ENCODE results near the gene LRRC74B. TPM values are rescaled to one million over a fixed set of nuclear protein-coding genes. Genes with fewer than 3 reads are reported as not detected.

Gene LRRC74B
- total RNA-seq, 4 donors from 2014 or later, result not detected

DNA sequence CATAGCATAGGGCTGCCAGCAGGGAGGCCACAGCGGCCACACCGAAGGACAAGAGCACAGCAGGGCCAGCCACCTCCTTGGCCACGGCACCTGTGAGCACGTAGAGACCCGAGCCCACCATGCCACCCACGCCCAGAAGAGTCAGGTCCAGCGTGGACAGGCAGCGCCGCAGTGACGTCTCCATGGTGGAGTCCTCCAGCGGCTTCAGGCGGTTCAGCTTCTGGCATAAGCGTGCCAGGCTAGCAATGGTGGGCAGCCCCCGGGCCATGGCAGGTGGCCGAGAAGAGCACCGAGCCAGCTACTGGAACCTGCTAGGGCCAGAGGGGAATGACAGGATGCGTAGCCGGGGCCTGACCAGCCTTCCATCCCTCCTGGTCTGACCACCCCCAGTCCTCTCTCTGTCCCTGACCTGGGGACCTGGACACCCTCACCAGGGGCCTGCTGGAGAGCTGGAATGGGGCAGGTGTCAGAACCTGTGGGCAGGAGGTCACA, 14.2 kb upstream of the LRRC74B start:
- Histone ChIP-seq H3K4me3 (peak overlapping the region; percentile 42), H3K9me3 (no peaks in the 10 kb centered on the region), H3K4me1 (peaks cover 13% of the 10 kb centered on the region), H3K27me3 (peaks cover 33% of the 10 kb centered on the region), H3K27ac (no peak overlapping the region), H3K36me3 (no peaks in the 10 kb centered on the region)
- TF ChIP-seq, protein P1, sequence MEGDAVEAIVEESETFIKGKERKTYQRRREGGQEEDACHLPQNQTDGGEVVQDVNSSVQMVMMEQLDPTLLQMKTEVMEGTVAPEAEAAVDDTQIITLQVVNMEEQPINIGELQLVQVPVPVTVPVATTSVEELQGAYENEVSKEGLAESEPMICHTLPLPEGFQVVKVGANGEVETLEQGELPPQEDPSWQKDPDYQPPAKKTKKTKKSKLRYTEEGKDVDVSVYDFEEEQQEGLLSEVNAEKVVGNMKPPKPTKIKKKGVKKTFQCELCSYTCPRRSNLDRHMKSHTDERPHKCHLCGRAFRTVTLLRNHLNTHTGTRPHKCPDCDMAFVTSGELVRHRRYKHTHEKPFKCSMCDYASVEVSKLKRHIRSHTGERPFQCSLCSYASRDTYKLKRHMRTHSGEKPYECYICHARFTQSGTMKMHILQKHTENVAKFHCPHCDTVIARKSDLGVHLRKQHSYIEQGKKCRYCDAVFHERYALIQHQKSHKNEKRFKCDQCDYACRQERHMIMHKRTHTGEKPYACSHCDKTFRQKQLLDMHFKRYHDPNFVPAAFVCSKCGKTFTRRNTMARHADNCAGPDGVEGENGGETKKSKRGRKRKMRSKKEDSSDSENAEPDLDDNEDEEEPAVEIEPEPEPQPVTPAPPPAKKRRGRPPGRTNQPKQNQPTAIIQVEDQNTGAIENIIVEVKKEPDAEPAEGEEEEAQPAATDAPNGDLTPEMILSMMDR (IDR thresholded peaks at IDR 0.05), result no peak
- no peak for TF ChIP-seq POLR2A (IDR thresholded peaks at IDR 0.05)
- no peak for TF ChIP-seq EP300 (IDR thresholded peaks at IDR 0.05)
- TF ChIP-seq POLR2AphosphoS5 (IDR thresholded peaks at IDR 0.05), result no peak
- WGBS, result 84% methylated on average over 12 of the region's 18 CpGs
- DNase-seq (ENCODE audit: low spot score in 2 of 2), result no peak

DNA sequence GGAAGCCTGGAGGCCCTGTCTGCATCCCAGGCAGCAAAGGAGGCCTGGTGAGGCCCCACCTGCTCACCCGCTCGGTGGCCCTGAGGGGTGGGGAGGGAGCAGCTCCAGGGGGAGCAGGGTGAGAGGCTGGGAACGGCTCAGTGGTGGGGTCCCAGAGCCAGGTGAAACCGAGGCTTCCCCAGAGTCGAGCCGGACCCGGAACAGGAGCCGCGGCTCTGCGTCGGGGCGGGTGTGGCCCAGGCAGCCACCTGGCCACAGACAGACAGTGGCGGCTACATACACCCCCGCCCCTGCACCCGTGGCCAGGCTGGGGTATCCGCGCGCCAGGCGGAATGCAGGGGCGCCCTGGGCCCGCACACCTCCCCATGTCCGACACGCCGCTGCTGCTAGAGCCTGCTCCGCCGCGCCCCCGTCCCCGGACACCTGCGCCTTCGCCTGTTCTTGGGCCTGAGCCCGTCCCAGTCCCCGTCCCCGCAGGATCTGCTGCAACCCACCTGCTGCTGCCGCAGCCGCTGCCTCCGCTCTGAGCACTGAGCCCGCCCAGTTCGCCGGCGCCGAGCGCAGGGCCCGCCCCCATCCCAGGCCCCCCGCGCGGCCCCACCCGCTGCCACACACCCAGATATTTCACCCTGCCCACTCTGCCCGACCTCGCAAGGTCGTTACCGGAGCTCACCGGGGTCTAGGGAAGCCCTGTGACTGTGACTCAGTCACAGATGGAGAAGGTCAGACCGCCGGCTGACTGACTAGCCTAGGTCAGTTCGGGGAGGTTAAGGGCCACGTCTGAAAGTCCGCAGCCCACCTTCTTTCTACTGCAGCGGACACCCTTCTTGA, 13.5 kb upstream of the LRRC74B start, which contains the start of gene SLC7A4:
SLC7A4 (minus strand) TSS at position 525 of the 831 bp plus-strand sequence. CDS start 749 bp downstream, outside the sequence.
- Histone ChIP-seq H3K27ac (no peak within 1 kb of the TSS), H3K4me1 (peaks cover 13% of the 10 kb centered on the region), H3K36me3 (no peaks in the 10 kb centered on the region), H3K27me3 (peaks cover 29% of the 10 kb centered on the region), H3K9me3 (no peaks in the 10 kb centered on the region), H3K4me3 (peak within 1 kb of the TSS; percentile 42)
- DNase-seq (ENCODE audit: low spot score in 2 of 2), result no peak
- no peak for TF ChIP-seq POLR2A (IDR thresholded peaks at IDR 0.05)
- WGBS, result 5% methylated on average over 13 of the region's 59 CpGs

DNA sequence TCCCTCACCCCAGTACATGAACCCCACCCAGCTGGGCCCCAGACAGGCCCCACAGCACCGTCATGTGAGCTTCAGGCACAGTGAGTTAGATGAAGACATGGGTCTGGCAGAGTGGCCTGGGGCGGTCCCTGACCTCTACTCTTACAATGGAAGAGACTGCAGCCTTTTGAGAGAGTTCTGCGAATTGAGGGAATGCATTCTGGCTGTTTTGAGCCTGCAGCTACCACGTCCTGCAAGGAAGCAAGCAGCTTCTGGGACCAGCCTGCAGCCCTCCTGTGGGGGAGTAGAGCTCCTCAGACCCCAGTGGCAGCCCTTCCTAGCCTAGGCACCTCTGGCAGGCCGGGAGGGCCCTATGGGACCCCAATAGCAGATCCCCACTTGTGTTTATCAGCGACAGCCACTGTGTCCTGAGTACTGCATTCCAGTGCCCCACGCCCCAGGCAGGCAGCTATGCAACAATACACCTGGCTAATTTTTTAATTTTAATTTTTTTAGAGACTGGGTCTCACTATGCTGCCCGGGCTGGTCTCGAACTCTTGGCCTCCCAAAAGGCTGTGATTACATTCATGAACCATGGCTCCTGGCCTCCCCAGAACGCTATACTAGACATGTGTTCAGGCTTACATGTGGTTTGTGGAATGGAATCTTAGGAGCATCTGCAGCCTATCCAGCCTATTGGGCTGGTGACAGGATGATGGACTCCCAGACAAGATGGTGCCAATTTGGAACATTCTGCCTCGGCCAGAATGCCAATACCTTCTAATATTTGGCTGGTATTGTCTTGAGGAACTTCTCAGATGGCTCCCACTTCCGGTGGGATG, 12.7 kb upstream of the LRRC74B start:
- 84% methylated on average over 7 of the region's 12 CpGs for WGBS
- H3K4me3 ChIP-seq, result peak overlapping the region; percentile 42
- no peak for DNase-seq (ENCODE audit: low spot score in 2 of 2)
- H3K27ac ChIP-seq, result no peak overlapping the region
- H3K9me3 ChIP-seq, result no peaks in the 10 kb centered on the region
- TF ChIP-seq, protein P1 (IDR thresholded peaks at IDR 0.05), result no peak
- TF ChIP-seq POLR2A (IDR thresholded peaks at IDR 0.05) (no peak), POLR2AphosphoS5 (IDR thresholded peaks at IDR 0.05) (no peak), EP300 (IDR thresholded peaks at IDR 0.05) (no peak)
- peaks cover 29% of the 10 kb centered on the region for H3K27me3 ChIP-seq
- H3K36me3 ChIP-seq, result no peaks in the 10 kb centered on the region
- H3K4me1 ChIP-seq, result peaks cover 20% of the 10 kb centered on the region

DNA sequence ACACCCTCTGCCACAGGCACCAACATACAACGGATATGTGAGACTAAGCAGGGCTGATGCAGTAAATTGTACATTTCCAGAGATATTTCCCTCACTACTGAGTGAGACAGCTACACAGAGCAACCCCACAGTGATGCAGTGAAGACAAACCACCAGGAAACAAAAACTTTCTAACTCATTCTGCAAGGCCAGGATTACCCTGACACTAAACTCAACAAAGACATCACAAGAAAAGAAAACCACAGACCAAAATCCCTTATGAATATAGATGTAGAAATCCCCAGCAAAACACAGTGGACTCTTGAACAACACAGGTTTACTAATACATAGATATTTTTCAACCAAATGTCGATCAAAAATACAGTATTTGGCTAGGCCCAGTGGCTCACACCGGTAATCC, 11.9 kb upstream of the LRRC74B start:
- WGBS, result 74% methylated on average over 3 of the region's 3 CpGs
- DNase-seq (ENCODE audit: low spot score in 2 of 2), result no peak
- no peak for TF ChIP-seq POLR2AphosphoS5 (IDR thresholded peaks at IDR 0.05)
- TF ChIP-seq EP300 (IDR thresholded peaks at IDR 0.05), result no peak
- no peak for TF ChIP-seq POLR2A (IDR thresholded peaks at IDR 0.05)
- TF ChIP-seq, protein P1 (IDR thresholded peaks at IDR 0.05), result no peak

DNA sequence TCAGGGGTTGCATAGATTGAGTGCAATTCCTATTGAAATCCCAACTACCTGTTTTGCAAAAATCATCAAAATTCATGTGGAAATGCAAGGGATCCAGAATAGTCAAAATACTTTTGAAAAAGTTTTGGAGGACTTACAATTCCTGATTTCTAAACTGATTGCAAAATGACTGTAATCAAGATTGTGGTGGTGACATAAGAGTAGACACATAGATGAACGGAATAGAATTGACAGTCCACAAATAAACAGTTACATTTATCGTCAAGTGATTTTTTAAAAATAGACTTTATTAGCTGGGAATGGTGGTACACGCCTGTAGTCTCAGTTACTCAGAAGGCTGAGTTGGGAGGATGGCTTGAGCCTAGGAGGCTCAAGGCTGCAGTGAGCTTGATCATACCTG, 10.8 kb upstream of the LRRC74B start:
- no peak for TF ChIP-seq POLR2A (IDR thresholded peaks at IDR 0.05)
- TF ChIP-seq POLR2AphosphoS5 (IDR thresholded peaks at IDR 0.05), result no peak
- TF ChIP-seq, protein P1 (IDR thresholded peaks at IDR 0.05), result no peak
- no peak for TF ChIP-seq EP300 (IDR thresholded peaks at IDR 0.05)
- DNase-seq (ENCODE audit: low spot score in 2 of 2), result no peak
- Histone ChIP-seq H3K27me3 (peaks cover 24% of the 10 kb centered on the region), H3K4me1 (peaks cover 25% of the 10 kb centered on the region), H3K36me3 (no peaks in the 10 kb centered on the region), H3K27ac (no peak overlapping the region), H3K4me3 (no peak overlapping the region), H3K9me3 (no peaks in the 10 kb centered on the region)
- WGBS, result 89% methylated on average over 3 of the region's 3 CpGs

More for the DNA sequence above, 11.9 kb upstream of the LRRC74B start:
- H3K27ac ChIP-seq, result no peak overlapping the region
- H3K9me3 ChIP-seq, result no peaks in the 10 kb centered on the region
- peaks cover 29% of the 10 kb centered on the region for H3K27me3 ChIP-seq
- peaks cover 25% of the 10 kb centered on the region for H3K4me1 ChIP-seq
- H3K36me3 ChIP-seq, result no peaks in the 10 kb centered on the region
- no peak overlapping the region for H3K4me3 ChIP-seq

All from suprapubic skin (tissue), 4 donors.